ENCODE results near the gene ZNF429. TPM values are rescaled to one million over a fixed set of nuclear protein-coding genes. Genes with fewer than 3 reads are reported as not detected.

The ZNF429 gene
- total and polyA plus RNA-seq, 2 experiments from 2014 or later = 30.3 to 53.9 TPM

- Histone ChIP-seq H3K27me3 (no peaks in the 10 kb centered on the region), H3K9me3 (ENCODE audit: low read depth) (no peaks in the 10 kb centered on the region), H3K36me3 (no peaks in the 10 kb centered on the region), H3K27ac (no peak overlapping the region), H3K4me1 (ENCODE audit: low read depth) (no peaks in the 10 kb centered on the region), H3K4me3 (no peak overlapping the region)
- peak in 1 of 2 donors; percentile 96 for DNase-seq (ENCODE audit: low read depth in 1 of 2, low spot score in 1 of 2)
- TF ChIP-seq CTCF (IDR thresholded peaks at IDR 0.05; ENCODE audit: low read depth, low read length) = no peak
Observed at GRCh38 chr19:21568816-21569493, 63.6 kb downstream of the ZNF429 start.

DNA sequence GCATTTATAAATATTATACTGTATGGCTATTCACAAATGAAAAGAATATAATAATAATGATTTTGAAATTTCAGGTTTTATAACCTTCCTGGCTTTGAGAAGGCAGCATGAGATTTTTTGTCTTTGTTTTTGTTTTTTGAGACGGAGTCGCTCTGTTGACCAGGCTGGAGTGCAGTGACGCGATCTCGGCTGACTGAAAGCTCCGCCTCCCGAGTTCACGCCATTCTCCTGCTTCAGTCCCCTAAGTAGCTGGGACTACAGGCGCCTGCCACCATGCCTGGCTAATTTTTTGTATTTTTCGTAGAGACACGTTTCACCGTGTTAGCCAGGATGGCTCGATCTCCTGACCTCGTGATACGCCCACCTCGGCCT is 64.1 kb downstream of the ZNF429 start:
- Histone ChIP-seq H3K4me3 (no peak overlapping the region), H3K27me3 (no peaks in the 10 kb centered on the region), H3K9me3 (ENCODE audit: low read depth) (no peaks in the 10 kb centered on the region), H3K4me1 (ENCODE audit: low read depth) (no peaks in the 10 kb centered on the region), H3K27ac (no peak overlapping the region), H3K36me3 (no peaks in the 10 kb centered on the region)
- no peak for TF ChIP-seq CTCF (IDR thresholded peaks at IDR 0.05; ENCODE audit: low read depth, low read length)
- peak in 1 of 2 donors; percentile 69 for DNase-seq (ENCODE audit: low read depth in 1 of 2, low spot score in 1 of 2)

DNA sequence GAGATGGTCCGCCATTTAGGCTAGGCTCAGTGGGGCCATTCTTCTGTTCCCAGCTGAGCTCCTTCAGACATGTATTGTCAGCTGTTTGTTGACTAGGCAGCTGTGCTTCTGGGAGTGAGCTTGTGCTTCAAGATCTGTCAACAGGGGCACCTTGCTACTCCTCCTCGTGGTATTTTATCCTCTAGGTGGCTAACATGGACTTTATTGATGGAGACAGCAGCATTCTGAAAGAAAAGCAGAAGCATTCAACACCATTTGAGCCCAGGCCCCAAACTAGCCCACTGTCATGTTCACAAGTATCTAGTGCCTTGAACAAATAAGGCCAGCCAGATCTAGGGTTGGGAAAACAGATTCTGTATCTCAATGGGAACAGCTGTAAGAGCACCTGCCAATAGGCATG is 65.9 kb downstream of the ZNF429 start:
- Histone ChIP-seq H3K27ac (no peak overlapping the region), H3K4me3 (no peak overlapping the region), H3K36me3 (no peaks in the 10 kb centered on the region), H3K4me1 (ENCODE audit: low read depth) (no peaks in the 10 kb centered on the region), H3K9me3 (ENCODE audit: low read depth) (no peaks in the 10 kb centered on the region), H3K27me3 (no peaks in the 10 kb centered on the region)
- no peak for DNase-seq (ENCODE audit: low read depth in 1 of 2, low spot score in 1 of 2)
- no peak for TF ChIP-seq CTCF (IDR thresholded peaks at IDR 0.05; ENCODE audit: low read depth, low read length)

DNA sequence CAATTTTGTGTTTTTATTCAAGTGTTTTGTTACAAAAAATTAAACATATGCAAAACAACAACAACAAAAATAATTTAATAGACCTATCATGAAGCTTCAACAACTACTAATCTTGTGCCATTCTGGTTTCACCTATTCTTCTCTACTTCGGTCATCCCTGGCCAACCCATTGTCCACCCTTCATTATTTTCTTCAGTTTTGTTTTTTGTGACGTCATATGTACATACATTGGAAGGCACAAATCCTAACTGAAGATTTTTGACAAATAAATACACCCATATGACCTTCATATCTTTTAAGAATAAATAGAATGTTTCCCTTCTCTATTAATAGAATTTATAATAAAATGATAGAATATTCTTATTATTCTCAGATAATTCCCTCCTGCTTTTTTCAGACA is 69.2 kb downstream of the ZNF429 start:
- Histone ChIP-seq H3K9me3 (ENCODE audit: low read depth) (no peaks in the 10 kb centered on the region), H3K27ac (no peak overlapping the region), H3K4me3 (no peak overlapping the region), H3K27me3 (no peaks in the 10 kb centered on the region), H3K36me3 (no peaks in the 10 kb centered on the region), H3K4me1 (ENCODE audit: low read depth) (no peaks in the 10 kb centered on the region)
- no peak for DNase-seq (ENCODE audit: low read depth in 1 of 2, low spot score in 1 of 2)
- no peak for TF ChIP-seq CTCF (IDR thresholded peaks at IDR 0.05; ENCODE audit: low read depth, low read length)

GRCh38 chr19:21576481-21576880 is 71.1 kb downstream of the ZNF429 start:
- no peak for DNase-seq (ENCODE audit: low read depth in 1 of 2, low spot score in 1 of 2)
- TF ChIP-seq CTCF (IDR thresholded peaks at IDR 0.05; ENCODE audit: low read depth, low read length) = no peak
- no peaks in the 10 kb centered on the region for H3K9me3 ChIP-seq (ENCODE audit: low read depth)

More at GRCh38 chr19:21576481-21576880, 71.1 kb downstream of the ZNF429 start:
- H3K27me3 ChIP-seq = no peaks in the 10 kb centered on the region
- H3K27ac ChIP-seq = no peak overlapping the region
- no peak overlapping the region for H3K4me3 ChIP-seq
- no peaks in the 10 kb centered on the region for H3K36me3 ChIP-seq
- no peaks in the 10 kb centered on the region for H3K4me1 ChIP-seq (ENCODE audit: low read depth)
